ENCODE measurements around the gene ACBD3. TPM values are rescaled to one million over a fixed set of nuclear protein-coding genes. Genes with fewer than 3 reads are reported as not detected.

ACBD3 gene
- total RNA-seq, 6 donors from 2014 or later, result 39.8 to 71.4 (median 40.8) TPM

GRCh38 chr1:226176870-226177269 is 9.7 kb downstream of the ACBD3 start:
- WGBS, 2 donors, result 90 to 91% methylated on average over 8 of the region's 8 CpGs
- TF ChIP-seq POLR2AphosphoS5 (IDR thresholded peaks at IDR 0.05), result no peak
- TF ChIP-seq POLR2A (IDR thresholded peaks at IDR 0.05), result no peak
- no peak for TF ChIP-seq EP300 (IDR thresholded peaks at IDR 0.05)
- ATAC-seq (ENCODE audit: low FRiP score in 2 of 2), result no peak

GRCh38 chr1:226172589-226172988 is 14.0 kb downstream of the ACBD3 start:
- TF ChIP-seq CTCF (IDR thresholded peaks at IDR 0.05) (no peak), POLR2AphosphoS5 (IDR thresholded peaks at IDR 0.05) (no peak), POLR2A (IDR thresholded peaks at IDR 0.05) (no peak), EP300 (IDR thresholded peaks at IDR 0.05) (no peak)
- H3K27ac ChIP-seq, result no peak overlapping the region
- DNase-seq, result no peak
- peaks cover 3 to 4% (median 4%) of the 10 kb centered on the region in 4 donors for H3K36me3 ChIP-seq
- ATAC-seq (ENCODE audit: low FRiP score in 2 of 2), result no peak
- WGBS, 2 donors, result 92 to 100% methylated on average over 3 to 5 of the region's 5 CpGs
- H3K9me3 ChIP-seq, result no peaks in the 10 kb centered on the region
- no peak overlapping the region for H3K4me3 ChIP-seq
- H3K4me1 ChIP-seq, result peaks cover 0 to 6% (median 0%) of the 10 kb centered on the region in 4 donors
- no peaks in the 10 kb centered on the region for H3K27me3 ChIP-seq

More at GRCh38 chr1:226176870-226177269, 9.7 kb downstream of the ACBD3 start:
- H3K4me3 ChIP-seq, result no peak overlapping the region
- no peaks in the 10 kb centered on the region for H3K27me3 ChIP-seq
- H3K27ac ChIP-seq, result no peak overlapping the region
- H3K4me1 ChIP-seq, result peaks cover 0 to 19% (median 14%) of the 10 kb centered on the region in 4 donors
- no peaks in the 10 kb centered on the region for H3K9me3 ChIP-seq
- DNase-seq, result no peak
- peaks cover 3 to 15% (median 4%) of the 10 kb centered on the region in 4 donors for H3K36me3 ChIP-seq

GRCh38 chr1:226166341-226166740 is 20.2 kb downstream of the ACBD3 start:
- H3K27me3 ChIP-seq, result no peaks in the 10 kb centered on the region
- H3K9me3 ChIP-seq, result no peaks in the 10 kb centered on the region
- H3K4me1 ChIP-seq, result no peaks in the 10 kb centered on the region
- DNase-seq (no peak), ATAC-seq (ENCODE audit: low FRiP score in 2 of 2) (no peak)
- H3K36me3 ChIP-seq, result peaks cover 10 to 45% (median 28%) of the 10 kb centered on the region in 4 donors
- WGBS, 2 donors, result 81 to 92% methylated on average over 9 of the region's 9 CpGs
- H3K4me3 ChIP-seq, result no peak overlapping the region
- H3K27ac ChIP-seq, result no peak overlapping the region
- no peak for TF ChIP-seq POLR2AphosphoS5 (IDR thresholded peaks at IDR 0.05)
- TF ChIP-seq CTCF (IDR thresholded peaks at IDR 0.05), result no peak

- no peak for ATAC-seq (ENCODE audit: low FRiP score in 2 of 2)
- Histone ChIP-seq H3K27ac (no peak overlapping the region), H3K9me3 (no peaks in the 10 kb centered on the region), H3K27me3 (no peaks in the 10 kb centered on the region), H3K36me3 (peaks cover 15 to 67% (median 43%) of the 10 kb centered on the region in 4 donors), H3K4me1 (no peaks in the 10 kb centered on the region), H3K4me3 (no peak overlapping the region)
- DNase-seq, result no peak
- 89 to 94% methylated on average over 1 of the region's 1 CpG for WGBS, 2 donors
- TF ChIP-seq POLR2A (IDR thresholded peaks at IDR 0.05), result no peak
Observed at GRCh38 chr1:226164154-226164553, 22.4 kb downstream of the ACBD3 start.

- TF ChIP-seq POLR2AphosphoS5 (IDR thresholded peaks at IDR 0.05), result no peak
- TF ChIP-seq POLR2A (IDR thresholded peaks at IDR 0.05), result no peak
- no peak for TF ChIP-seq EP300 (IDR thresholded peaks at IDR 0.05)
- TF ChIP-seq CTCF (IDR thresholded peaks at IDR 0.05), result no peak
- WGBS, 2 donors, result 76 to 92% methylated on average over 8 of the region's 8 CpGs
- no peaks in the 10 kb centered on the region for H3K9me3 ChIP-seq
- no peaks in the 10 kb centered on the region for H3K27me3 ChIP-seq
- no peak overlapping the region for H3K27ac ChIP-seq
- ATAC-seq (ENCODE audit: low FRiP score in 2 of 2) (no peak), DNase-seq (no peak)
- H3K36me3 ChIP-seq, result peaks cover 18 to 80% (median 54%) of the 10 kb centered on the region in 4 donors
- H3K4me3 ChIP-seq, result no peak overlapping the region
- H3K4me1 ChIP-seq, result peaks cover 0 to 8% (median 2%) of the 10 kb centered on the region in 4 donors
Observed at GRCh38 chr1:226162898-226163297, 23.6 kb downstream of the ACBD3 start.

GRCh38 chr1:226158983-226159382 is 27.6 kb downstream of the ACBD3 start:
- WGBS, 2 donors, result 94 to 96% methylated on average over 7 of the region's 7 CpGs
- H3K9me3 ChIP-seq, result no peaks in the 10 kb centered on the region
- H3K27ac ChIP-seq, result no peak overlapping the region
- peaks cover 13 to 86% (median 53%) of the 10 kb centered on the region in 4 donors for H3K36me3 ChIP-seq
- H3K4me3 ChIP-seq, result no peak overlapping the region
- peaks cover 0 to 9% (median 5%) of the 10 kb centered on the region in 4 donors for H3K4me1 ChIP-seq
- TF ChIP-seq POLR2AphosphoS5 (IDR thresholded peaks at IDR 0.05), result no peak
- no peak for TF ChIP-seq POLR2A (IDR thresholded peaks at IDR 0.05)
- TF ChIP-seq CTCF (IDR thresholded peaks at IDR 0.05), result no peak
- TF ChIP-seq EP300 (IDR thresholded peaks at IDR 0.05), result no peak
- ATAC-seq (ENCODE audit: low FRiP score in 2 of 2) (no peak), DNase-seq (no peak)
- H3K27me3 ChIP-seq, result no peaks in the 10 kb centered on the region

Data from upper lobe of left lung (tissue), 6 donors.